Erythroblast (primary cell): ENCODE measurements around the gene RALBP1.

Experiments used
- DNase-seq, 2 experiments: peaks; one replicate each; lab custom pipeline; 2025; lab: John Stamatoyannopoulos, UW
- GATA1 ChIP-seq: IDR thresholded peaks from 2 replicates; pipeline ENCODE4 v1.6.1; 2011; ENCODE audit warnings: low read depth, mild to moderate bottlenecking, control low read depth, low read length, moderate library complexity
- POLR2A ChIP-seq: IDR thresholded peaks from 2 replicates; pipeline ENCODE4 v1.6.1; 2011; ENCODE audit warnings: mild to moderate bottlenecking, low read length

RALBP1 gene

GRCh38 chr18:9535430-9535991, 60.2 kb downstream of the RALBP1 start:
- TF ChIP-seq POLR2A (no peak), GATA1 (no peak)
- no peak for DNase-seq

- TF ChIP-seq GATA1 (no peak), POLR2A (no peak)
- DNase-seq: no peak
Observed at GRCh38 chr18:9536354-9537152, 61.2 kb downstream of the RALBP1 start.

DNA sequence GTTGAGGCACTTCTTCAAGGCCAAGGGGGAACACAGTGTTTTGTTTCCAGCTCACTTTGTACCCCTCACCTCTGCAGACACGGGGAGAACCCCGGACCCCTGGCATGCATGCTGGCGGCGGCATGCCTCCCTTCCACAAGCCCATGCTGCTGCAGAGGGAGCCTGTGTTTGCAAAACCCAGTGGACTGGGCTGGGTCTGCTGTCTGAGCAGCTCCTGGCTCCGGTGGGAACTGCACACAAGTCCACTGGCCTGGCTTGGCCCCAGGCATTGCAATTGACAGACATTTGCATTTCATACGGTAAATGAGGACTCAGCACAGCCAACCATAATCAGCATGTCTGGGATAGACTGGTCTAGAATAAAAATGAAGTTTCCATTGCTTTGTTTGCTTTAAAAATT, 62.4 kb downstream of the RALBP1 start:
- TF ChIP-seq GATA1 (no peak), POLR2A (no peak)
- no peak for DNase-seq

- DNase-seq: no peak
- TF ChIP-seq GATA1: no peak
- no peak for TF ChIP-seq POLR2A
Observed at GRCh38 chr18:9539283-9539682, 64.0 kb downstream of the RALBP1 start.

DNA sequence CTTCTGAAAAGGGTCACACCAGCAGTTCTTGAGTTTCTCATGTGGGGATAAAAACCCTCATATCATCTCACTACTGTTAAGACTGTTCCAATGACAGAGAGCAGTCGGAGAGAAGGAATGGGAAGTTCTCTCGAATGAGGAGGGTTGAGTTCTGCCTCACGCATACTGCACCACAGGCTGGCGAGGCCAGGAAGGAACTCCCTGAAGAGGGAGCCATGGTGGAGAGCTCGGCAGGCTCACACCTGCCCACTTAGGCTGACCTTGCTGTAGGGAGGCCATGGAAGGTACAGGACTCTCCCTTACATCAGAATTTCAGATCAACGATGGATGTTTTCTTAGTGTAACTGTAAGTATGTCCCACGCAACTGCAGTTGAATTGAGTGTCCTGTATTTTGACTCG, 64.6 kb downstream of the RALBP1 start:
- no peak for DNase-seq
- TF ChIP-seq GATA1 (no peak), POLR2A (no peak)

DNA sequence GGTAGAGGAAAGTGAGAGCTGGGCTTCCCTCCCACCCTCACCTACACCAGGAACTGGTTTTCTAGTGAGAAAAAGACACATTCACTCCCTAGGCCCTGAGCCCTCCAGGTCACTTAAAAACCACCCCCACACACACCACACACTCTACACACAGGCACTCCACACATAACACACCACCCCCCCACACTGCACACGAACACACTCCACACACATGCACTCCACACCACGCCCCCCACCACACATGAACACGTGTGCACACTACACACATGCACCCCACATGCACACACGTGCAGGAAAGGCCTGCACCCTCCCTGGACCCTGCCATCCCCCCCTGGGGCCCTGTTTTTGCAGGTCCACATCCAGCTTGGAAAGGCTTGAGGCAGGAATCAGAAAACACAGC, 67.6 kb downstream of the RALBP1 start:
- TF ChIP-seq GATA1 (no peak), POLR2A (no peak)
- no peak for DNase-seq

DNA sequence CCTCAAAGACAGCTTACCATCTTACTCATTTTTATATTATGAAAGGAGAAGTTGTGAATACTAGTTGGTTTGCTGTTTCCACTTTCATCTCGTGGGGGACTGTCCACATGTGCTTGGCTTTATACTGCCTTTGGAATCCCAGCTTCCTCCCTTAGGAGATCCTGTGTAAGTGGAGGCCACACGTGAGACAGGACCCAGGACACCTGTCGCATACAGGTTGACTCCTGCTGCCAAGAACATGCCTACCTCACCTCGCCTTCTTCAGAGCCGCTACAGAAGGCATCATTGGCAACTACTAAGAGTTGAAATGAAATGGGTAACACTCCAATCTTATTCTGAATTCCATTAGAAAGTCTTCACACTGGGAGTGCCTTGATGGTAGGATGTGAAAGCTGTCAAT, 69.7 kb downstream of the RALBP1 start:
- DNase-seq: no peak
- TF ChIP-seq POLR2A: no peak
- TF ChIP-seq GATA1: no peak

GRCh38 chr18:9546468-9546867, 71.2 kb downstream of the RALBP1 start:
- TF ChIP-seq POLR2A: no peak
- TF ChIP-seq GATA1: no peak

DNA sequence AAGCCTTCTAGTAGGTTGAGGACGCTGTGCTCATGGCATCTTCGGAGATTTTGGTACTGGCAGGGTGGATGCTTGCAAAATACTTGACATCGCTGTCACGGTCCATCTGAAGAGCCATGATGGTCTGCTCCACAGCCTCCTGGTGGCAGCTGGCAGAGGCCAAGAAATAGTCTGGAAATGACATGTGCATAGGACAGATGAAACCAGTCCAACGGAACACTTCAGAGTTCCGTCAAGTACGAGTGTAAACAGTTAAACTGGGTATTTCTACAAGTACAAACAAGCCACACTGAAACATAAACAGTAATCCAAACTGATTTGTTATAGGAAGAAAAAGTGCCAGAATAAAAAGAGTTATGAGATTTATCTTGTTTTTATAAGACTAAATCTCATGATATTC, 72.5 kb downstream of the RALBP1 start:
- DNase-seq: no peak
- TF ChIP-seq POLR2A: no peak
- no peak for TF ChIP-seq GATA1

More at GRCh38 chr18:9546468-9546867, 71.2 kb downstream of the RALBP1 start:
- no peak for DNase-seq

- TF ChIP-seq GATA1: no peak
- TF ChIP-seq POLR2A: no peak
- DNase-seq: no peak
Observed at GRCh38 chr18:9549405-9549804, 74.1 kb downstream of the RALBP1 start.

- TF ChIP-seq GATA1: no peak
- no peak for TF ChIP-seq POLR2A
- DNase-seq: no peak
Observed at GRCh38 chr18:9550429-9550828, 75.1 kb downstream of the RALBP1 start.

GRCh38 chr18:9552191-9552590, 76.9 kb downstream of the RALBP1 start:
- no peak for TF ChIP-seq POLR2A
- TF ChIP-seq GATA1: no peak
- DNase-seq: no peak

- DNase-seq: no peak
- no peak for TF ChIP-seq GATA1
- TF ChIP-seq POLR2A: no peak
Observed at GRCh38 chr18:9552616-9553015, 77.3 kb downstream of the RALBP1 start.

GRCh38 chr18:9557250-9557943, 82.1 kb downstream of the RALBP1 start:
- no peak for DNase-seq
- TF ChIP-seq GATA1: no peak
- TF ChIP-seq POLR2A: no peak
